GM18526 (cell line): Measurements from ENCODE around the gene PDE5A.

Experiments used
- POLR2A ChIP-seq: IDR thresholded peaks from 3 replicates; pipeline ENCODE4 v1.6.1; 2011; ENCODE audit not compliant: insufficient read length; ENCODE audit errors: extremely low read depth

Gene PDE5A

DNA sequence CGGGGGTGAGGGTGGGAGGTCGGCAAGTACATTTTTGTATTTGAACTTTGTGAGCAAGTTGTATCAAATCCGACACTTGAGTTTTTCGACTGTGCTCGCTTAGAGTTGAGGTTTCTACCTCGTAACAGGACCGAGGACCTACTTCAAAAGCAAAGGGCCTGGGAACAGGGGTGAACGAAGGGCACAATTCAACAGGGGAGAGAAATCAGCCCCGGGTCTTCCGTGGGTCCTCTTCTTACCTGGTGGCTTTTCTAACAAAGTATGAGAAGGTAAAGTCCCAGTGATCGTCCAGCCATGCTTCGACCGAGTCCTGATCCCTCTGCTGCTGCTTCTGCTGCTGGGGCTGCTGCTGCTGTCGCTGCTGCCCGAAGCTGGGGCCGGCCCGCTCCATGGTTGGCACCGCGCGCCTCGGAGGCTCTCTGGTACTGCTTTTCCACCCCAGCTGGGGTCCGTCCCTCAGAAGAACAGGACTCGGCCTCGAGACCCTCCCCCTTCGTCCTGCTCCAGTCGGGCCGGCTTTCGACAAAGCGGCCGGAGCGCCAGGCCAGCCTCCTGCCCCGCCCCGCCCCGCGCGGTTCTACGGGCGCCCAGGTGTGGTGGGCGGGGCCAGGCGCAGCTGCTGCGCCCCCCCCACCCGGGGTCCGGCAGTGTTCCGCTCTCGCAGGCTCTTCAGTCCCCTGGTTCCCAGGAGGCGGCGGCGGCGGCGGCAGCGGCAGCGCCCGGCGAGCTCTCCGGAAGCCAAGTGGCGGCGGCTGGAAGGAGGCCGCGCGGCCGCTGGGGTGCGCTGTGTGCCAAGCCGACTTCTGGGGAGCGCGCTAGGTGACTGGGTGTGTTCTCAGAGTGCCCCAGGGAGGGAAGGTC is at the start of gene PDE5A:
Gene PDE5A (minus strand): TSS at position 524 of the 861 bp plus-strand sequence. CDS start 133 bp downstream, at position 391.
- no peak for TF ChIP-seq POLR2A

DNA sequence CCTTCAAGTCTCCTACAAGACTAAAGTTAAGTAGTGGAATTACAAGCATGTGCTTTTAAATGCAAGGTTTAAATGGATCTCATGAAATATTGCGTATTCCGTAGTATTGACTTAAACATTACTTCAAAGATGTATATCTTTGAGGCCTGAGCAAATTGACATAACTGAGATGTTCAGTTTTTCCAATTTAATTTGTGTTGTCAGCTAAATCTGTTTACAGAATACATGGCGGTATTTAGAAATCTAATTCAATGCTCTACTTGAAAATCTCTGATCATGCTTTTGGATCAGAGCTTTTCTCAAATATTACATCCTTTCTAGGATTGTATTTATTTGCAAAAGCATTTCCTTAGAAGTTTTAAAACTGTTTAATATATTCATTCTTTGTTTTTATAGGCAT is 47.5 kb upstream of the PDE5A start:
- TF ChIP-seq POLR2A = no peak

DNA sequence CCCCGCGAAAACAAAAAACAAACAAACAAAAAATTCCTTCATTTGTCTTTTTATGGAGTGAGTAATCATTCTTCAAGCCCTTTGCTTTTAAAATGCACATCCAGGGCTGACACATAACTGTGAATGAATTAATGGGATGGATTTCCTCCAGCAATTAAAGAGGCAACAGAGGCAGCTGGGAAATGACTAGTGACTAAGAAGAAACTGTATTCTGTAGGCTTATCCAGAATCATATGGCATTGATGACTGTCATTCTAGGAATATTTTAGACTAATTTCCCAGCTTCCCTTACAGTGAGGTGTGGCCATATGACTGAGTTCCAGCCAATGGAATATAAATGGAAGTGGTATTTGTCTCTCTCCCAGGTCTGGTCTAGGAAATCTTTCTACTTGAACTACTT is 46.8 kb upstream of the PDE5A start:
- no peak for TF ChIP-seq POLR2A

DNA sequence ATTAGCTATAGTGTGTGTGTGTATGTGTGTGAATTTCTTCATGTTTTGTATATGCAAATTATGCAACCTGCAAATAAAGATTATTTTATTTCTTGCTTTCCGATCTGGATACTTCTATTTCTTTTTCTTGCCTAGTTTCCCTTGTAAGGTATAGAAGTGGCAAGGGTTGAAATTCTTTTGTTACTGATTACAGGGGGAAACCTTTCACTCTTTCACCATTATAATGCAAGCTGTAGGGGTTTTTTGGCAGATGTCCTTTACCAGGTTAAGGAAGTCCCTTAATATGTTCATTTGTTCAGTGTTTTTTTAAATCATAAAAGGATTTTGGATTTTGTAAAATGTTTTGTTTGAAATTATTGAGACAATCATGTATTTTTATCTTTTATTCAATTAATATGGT is 44.3 kb upstream of the PDE5A start:
- TF ChIP-seq POLR2A = no peak

DNA sequence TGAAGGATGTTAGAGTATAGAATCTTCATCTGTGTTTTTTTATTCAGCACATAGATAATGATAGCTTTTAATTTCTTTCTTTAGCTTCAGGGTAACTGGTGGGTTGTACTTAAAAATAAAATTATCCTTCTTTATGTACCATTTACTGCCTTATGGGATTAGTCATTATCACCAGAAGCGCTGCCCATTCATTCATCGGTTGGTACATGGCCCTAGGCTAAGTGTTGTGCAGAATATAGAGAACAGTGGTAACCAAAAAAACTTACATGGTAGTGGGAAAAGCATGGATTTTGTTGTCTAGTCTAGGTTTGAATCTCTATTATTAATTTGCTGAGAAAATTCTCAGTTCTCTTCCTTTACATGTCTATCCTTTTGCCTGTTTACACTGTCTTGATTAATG is 43.5 kb upstream of the PDE5A start:
- no peak for TF ChIP-seq POLR2A

DNA sequence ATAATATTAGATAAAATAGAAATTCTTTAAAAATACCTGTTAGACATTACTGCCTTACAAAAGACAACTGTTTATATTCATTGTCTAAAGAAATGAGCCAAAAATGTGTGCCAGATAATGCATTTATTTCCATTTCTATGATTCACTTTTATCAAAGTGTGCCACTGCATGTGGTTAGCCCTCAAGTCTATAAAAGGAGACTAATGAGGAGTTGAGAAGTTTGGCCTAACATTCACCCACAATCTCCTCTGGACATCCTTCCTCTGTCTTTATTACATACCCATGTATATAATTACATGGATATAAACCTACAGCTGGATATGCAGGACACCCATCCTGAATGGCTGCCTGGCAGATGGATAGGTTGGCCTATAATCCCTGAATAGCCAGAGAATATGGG is 42.6 kb upstream of the PDE5A start:
- TF ChIP-seq POLR2A = no peak

DNA sequence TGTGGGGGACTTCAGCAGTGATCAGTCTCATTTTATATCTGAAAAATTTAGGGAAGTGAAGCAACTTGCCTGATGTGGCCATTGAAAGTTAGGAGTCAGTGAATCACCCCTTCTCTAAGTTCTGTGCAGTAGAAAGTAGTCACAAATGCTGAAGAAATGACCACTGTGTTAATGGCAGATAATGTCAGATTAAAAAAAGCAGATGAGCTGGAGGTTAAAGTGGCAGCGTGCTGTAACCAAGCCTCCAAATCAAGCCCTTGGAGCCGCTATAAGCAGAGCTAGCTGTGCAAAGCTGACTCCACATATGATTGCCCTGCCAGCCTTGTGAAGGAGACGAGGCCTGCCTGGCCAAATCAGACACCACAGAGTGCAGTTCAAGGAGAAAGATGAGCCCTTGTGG is 39.2 kb upstream of the PDE5A start:
- no peak for TF ChIP-seq POLR2A

DNA sequence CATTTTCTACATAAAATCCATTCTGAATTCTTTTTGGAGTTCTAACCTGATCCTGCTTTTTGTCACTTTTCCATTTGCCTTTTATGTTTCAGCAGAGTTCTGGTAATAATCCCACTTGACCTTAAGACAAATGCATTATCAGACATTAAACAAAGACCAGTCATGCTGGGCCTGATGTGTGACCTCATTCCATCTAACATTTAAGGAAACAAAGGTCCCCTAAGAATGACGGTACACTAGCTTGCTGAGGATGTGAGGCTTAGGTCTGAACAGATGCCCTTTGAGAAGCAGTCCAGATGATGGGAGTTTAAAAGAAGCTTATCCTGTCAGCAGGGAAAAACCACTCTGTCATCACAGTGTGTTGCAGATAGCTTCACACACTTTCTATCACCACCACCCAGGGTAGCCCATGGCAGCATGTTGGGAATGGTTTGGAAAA is 38.1 kb upstream of the PDE5A start:
- TF ChIP-seq POLR2A = no peak

DNA sequence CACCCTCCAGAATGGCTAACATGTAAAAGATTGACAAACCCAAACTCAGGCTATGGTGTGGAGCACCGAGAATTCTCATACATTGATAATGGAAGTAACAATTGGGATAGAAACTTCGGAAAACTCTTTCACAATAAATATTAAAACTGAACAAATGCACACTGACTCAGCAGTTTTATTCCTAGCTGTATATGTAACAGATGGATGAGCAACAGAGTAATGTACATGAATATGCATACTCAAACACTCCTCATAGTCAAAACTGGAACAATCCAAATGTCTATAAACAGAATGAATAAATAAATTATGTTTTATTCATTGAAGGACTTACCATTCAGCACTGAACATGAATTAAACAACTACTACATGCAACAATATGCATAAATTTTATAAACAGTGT is 37.1 kb upstream of the PDE5A start:
- no peak for TF ChIP-seq POLR2A

DNA sequence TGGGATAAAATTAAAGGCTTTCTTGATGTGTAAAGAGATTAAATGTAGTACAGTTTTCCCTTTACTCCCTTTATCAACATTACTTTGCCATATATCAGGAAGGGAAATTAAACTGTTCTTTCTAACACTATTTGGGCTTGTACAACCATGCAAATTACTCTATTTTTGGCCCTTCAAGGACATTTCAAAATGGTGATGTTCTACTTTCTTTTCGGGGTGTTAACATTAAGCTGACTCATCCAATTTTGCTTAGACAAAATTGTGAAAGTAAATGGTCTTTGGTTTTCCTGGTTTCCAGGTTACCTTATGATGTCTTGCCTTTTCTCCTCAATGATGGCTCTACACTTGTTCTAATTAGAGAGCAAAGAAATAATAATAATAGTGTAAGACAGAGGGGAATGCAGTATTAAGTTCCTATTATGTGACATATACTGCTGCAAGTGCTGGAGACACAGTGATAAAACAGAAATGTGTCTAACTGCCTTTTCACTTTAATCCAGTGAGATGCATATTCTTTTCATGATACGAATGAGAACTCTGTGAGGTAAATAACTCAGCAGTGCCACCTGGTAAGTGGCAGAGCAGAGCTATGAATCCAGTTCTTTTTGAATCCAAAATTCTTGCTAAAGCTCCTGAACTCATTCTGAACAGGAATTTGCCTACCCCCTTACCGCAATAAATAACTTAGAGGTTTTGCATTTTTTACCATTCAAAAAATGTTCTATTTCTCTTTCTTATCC is 35.7 kb upstream of the PDE5A start:
- TF ChIP-seq POLR2A = no peak

DNA sequence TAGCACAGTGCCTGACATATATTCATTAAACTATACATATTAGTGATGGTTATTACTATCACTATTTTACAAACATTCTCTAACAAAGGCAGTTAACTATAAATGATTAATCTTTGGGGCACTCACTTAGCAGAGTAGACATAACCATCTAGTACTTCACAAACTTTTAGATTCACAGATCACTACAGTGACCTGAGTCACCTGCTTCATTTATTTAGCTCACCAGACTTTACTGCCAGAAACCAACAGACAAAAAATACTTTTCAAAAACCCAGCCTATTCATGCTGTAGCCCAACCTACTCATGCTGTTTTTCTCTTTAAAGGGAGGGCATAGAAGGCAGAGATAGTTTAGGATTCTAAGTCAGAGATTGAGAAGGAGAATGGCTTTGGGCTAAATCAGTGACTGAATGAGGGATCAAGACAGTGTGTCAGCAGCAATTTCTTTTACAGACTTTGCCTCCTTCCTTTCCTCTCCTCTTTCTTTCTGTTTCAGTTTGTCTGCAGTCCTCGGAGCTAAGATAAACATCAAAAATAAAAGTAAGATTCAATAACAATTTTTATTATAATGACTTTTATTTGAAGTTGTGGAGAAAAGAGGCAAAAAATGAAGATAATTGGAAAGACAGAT is 34.7 kb upstream of the PDE5A start:
- no peak for TF ChIP-seq POLR2A

DNA sequence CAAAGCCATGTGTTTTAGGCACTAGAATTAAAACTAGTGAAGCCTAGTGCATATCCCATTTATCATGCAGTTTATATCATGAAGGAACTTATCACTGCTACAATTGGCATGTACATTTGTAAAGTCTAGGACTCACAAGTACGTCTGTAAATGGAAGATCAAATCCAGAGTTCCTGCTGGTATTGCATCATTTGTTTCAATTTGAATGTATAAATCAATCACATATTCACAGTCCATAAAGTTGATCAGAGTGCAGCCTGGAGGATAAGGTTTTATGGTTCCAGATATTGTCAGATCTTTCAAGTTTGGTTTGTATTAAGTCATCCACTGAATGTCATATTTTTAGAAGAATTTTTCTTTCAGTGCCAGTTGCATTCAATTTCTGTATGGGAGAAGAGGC is 32.6 kb upstream of the PDE5A start:
- no peak for TF ChIP-seq POLR2A

DNA sequence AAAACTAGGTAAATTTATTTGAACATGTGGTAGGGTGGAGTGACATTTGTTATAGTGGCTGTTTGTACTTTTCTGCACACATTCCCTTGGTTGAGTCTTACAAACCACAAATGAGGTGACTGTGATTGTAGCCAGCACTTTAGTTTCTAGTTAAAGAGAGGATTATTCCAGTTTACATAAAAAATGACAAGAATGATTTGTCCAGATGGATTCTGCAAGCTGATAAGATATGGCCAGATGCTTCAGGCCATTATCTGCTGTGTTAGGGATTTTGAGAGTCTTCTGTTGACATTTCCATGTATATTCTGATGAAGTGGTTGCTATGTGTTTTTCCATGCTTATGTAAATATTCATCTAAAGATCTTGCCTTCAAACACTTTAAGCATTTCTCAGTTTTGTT is 31.0 kb upstream of the PDE5A start:
- TF ChIP-seq POLR2A = no peak

DNA sequence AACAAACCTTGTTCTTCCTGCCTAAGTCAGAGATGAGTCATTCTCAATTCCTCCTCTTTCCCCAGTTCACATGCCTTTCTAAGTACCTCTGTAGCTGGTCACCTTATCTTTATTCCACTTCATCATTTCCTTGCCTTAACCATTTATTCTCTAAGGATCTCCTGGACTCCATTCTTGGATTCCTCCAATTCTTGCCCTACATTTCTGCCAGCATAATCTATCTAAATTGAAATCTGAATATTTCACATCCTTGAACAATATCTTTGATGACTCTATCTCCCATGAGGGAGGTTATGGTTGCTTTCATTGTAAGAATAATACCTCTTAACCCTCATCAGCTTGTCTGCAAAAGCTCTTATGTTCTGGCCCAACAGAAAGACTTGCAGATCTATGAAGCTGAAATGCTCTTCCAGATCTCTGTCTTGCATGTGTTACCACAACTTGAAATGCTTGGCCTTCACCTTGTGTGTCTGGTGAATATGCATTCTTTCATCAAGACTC is 28.6 kb upstream of the PDE5A start:
- TF ChIP-seq POLR2A = no peak

DNA sequence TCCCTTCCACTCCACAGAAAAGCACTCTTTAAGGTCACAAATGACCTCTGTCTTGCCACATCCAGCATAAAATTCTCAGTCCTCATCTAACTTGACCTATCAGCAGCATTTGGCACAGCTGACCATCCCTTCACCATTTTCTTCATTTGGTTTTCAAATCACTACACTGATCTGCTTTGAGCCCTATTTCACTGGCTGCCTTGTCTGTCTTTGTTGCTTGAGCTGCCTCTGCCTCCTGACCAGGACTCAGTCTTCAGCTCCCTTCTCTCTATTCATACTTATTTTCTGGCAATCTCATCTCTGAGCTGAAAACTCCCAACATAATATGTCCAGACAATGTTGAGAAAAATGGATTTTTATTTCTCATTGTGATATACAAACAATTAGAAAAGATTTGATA is 27.7 kb upstream of the PDE5A start:
- TF ChIP-seq POLR2A = no peak
